H9 (cell line): ENCODE measurements around the gene ARID1A. TPM values are rescaled to one million over a fixed set of nuclear protein-coding genes. Genes with fewer than 3 reads are reported as not detected.

ENCODE experiments used
- DNase-seq: peaks from one replicate; pipeline ENCODE4 v3.0.0-alpha.2; 2017
- H2AFZ ChIP-seq: one replicate; pipeline ENCODE4 v1.6.1; 2013; ENCODE audit warnings: mild to moderate bottlenecking, low read length, control low read depth, moderate library complexity
- H2AK5ac ChIP-seq: 2 replicates; pipeline ENCODE4 v1.6.1; 2013; ENCODE audit warnings: low read length, control low read depth, mixed read lengths; ENCODE audit not compliant: insufficient read length
- H2BK120ac ChIP-seq: one replicate; pipeline ENCODE4 v1.6.1; 2013; ENCODE audit warnings: low read depth, mild to moderate bottlenecking, low read length, control low read depth, inconsistent platforms; ENCODE audit not compliant: poor library complexity, severe bottlenecking
- H2BK12ac ChIP-seq: 2 replicates; pipeline ENCODE4 v1.6.1; 2013; ENCODE audit warnings: low read length, control low read depth, mixed read lengths, low read depth; ENCODE audit not compliant: insufficient read length
- H2BK15ac ChIP-seq: 2 replicates; pipeline ENCODE4 v1.6.1; 2013; ENCODE audit warnings: low read depth, low read length, control low read depth
- H2BK20ac ChIP-seq: one replicate; pipeline ENCODE4 v1.6.1; 2013; ENCODE audit warnings: low read depth, mild to moderate bottlenecking, low read length, control low read depth, inconsistent platforms; ENCODE audit not compliant: poor library complexity, severe bottlenecking
- H2BK5ac ChIP-seq: 2 replicates; pipeline ENCODE4 v1.6.1; 2013; ENCODE audit warnings: low read length, control low read depth, mixed read lengths; ENCODE audit not compliant: insufficient read length
- H3K14ac ChIP-seq: 2 replicates; pipeline ENCODE4 v1.6.1; 2013; ENCODE audit warnings: low read length, control low read depth; ENCODE audit not compliant: insufficient read depth
- H3K18ac ChIP-seq: 2 replicates; pipeline ENCODE4 v1.6.1; 2013; ENCODE audit warnings: low read depth, mild to moderate bottlenecking, mixed read lengths, low read length, control low read depth; ENCODE audit not compliant: insufficient read length
- H3K23ac ChIP-seq: 2 replicates; pipeline ENCODE4 v1.6.1; 2013; ENCODE audit warnings: low read length, control low read depth, mixed read lengths, low read depth; ENCODE audit not compliant: insufficient read length
- H3K23me2 ChIP-seq: 2 replicates; pipeline ENCODE4 v1.6.1; 2013; ENCODE audit warnings: low read depth, mild to moderate bottlenecking, mixed read lengths, low read length, control low read depth; ENCODE audit not compliant: insufficient read length, poor library complexity, severe bottlenecking
- H3K27ac ChIP-seq: 2 replicates; pipeline ENCODE4 v1.5.1; 2013; ENCODE audit warnings: low read length, control low read depth, mixed read lengths, low read depth; ENCODE audit not compliant: insufficient read length
- H3K27me3 ChIP-seq: 2 replicates; pipeline ENCODE4 v1.6.1; 2013; ENCODE audit warnings: low read length, control low read depth, inconsistent platforms; ENCODE audit not compliant: insufficient read depth
- H3K4ac ChIP-seq: 2 replicates; pipeline ENCODE4 v1.6.1; 2013; ENCODE audit warnings: low read depth, mild to moderate bottlenecking, control low read depth, inconsistent platforms, low read length, moderate library complexity
- H3K4me1 ChIP-seq: 2 replicates; pipeline ENCODE4 v1.6.1; 2013; ENCODE audit warnings: low read length, control low read depth, inconsistent platforms; ENCODE audit not compliant: insufficient read depth
- H3K4me2 ChIP-seq: 2 replicates; pipeline ENCODE4 v1.6.1; 2013; ENCODE audit warnings: low read length, control low read depth, mixed read lengths; ENCODE audit not compliant: insufficient read length, insufficient read depth
- H3K56ac ChIP-seq: 2 replicates; pipeline ENCODE4 v1.6.1; 2013; ENCODE audit warnings: low read depth, mild to moderate bottlenecking, mixed read lengths, low read length, control low read depth; ENCODE audit not compliant: insufficient read length
- H3K79me1 ChIP-seq: 2 replicates; pipeline ENCODE4 v1.6.1; 2013; ENCODE audit warnings: low read depth, mild to moderate bottlenecking, moderate library complexity, low read length, control low read depth, inconsistent platforms; ENCODE audit not compliant: insufficient read depth, poor library complexity, severe bottlenecking
- H3K79me2 ChIP-seq: 2 replicates; pipeline ENCODE4 v1.6.1; 2013; ENCODE audit warnings: low read length, control low read depth, inconsistent platforms; ENCODE audit not compliant: insufficient read depth
- H3K9ac ChIP-seq: 2 replicates; pipeline ENCODE4 v1.6.1; 2013; ENCODE audit warnings: low read length, control low read depth, mixed read lengths; ENCODE audit not compliant: insufficient read length; ENCODE audit errors: extremely low read depth
- H3K9me3 ChIP-seq: one replicate; pipeline ENCODE4 v1.6.1; 2013; ENCODE audit warnings: low read depth, low read length, inconsistent platforms; ENCODE audit not compliant: control insufficient read depth
- H3T11ph ChIP-seq: one replicate; pipeline ENCODE4 v1.6.1; 2013; ENCODE audit warnings: mild to moderate bottlenecking, low read length, control low read depth, inconsistent platforms
- H4K20me1 ChIP-seq: one replicate; pipeline ENCODE4 v1.6.1; 2013; ENCODE audit not compliant: control insufficient read depth, insufficient read length, insufficient read depth
- H4K5ac ChIP-seq: 2 replicates; pipeline ENCODE4 v1.6.1; 2013; ENCODE audit warnings: low read depth, mild to moderate bottlenecking, mixed read lengths, low read length, control low read depth; ENCODE audit not compliant: insufficient read length
- H4K8ac ChIP-seq: replicated peaks from 2 replicates; pipeline ENCODE4 v1.6.1; 2013; ENCODE audit warnings: low read length, control low read depth, mixed read lengths, low read depth; ENCODE audit not compliant: insufficient read length
- H4K91ac ChIP-seq: 2 replicates; pipeline ENCODE4 v1.6.1; 2013; ENCODE audit warnings: low read depth, mild to moderate bottlenecking, moderate library complexity, mixed read lengths, low read length, control low read depth; ENCODE audit not compliant: insufficient read length
- H3K27ac Mint-ChIP-seq, 3 experiments: 2 replicates in 2 of 3; 3 replicates in 1 of 3; pipeline ENCODE4 v1.8.0; 2020 to 2021; ENCODE audit warnings: mixed read lengths in 3 of 3, mild to moderate bottlenecking in 1 of 3, moderate library complexity in 1 of 3
- H3K27me3 Mint-ChIP-seq: 2 replicates; pipeline ENCODE4 v1.8.0; 2021; ENCODE audit warnings: low read depth, mild to moderate bottlenecking, moderate library complexity, mixed read lengths
- H3K36me3 Mint-ChIP-seq, 3 experiments: 2 replicates in 2 of 3; 3 replicates in 1 of 3; pipeline ENCODE4 v1.8.0; 2020 to 2021; ENCODE audit warnings: low read depth in 3 of 3, mixed read lengths in 3 of 3; ENCODE audit not compliant: insufficient read depth in 1 of 3
- H3K4me1 Mint-ChIP-seq, 2 experiments: 2 replicates each; pipeline ENCODE4 v1.8.0; 2020; ENCODE audit warnings: mixed read lengths in 2 of 2
- H3K4me3 Mint-ChIP-seq, 2 experiments: 2 replicates in 1 of 2; 3 replicates in 1 of 2; pipeline ENCODE4 v1.8.0; 2020 to 2021; ENCODE audit warnings: mild to moderate bottlenecking in 2 of 2, mixed read lengths in 2 of 2, moderate library complexity in 1 of 2
- H3K9me3 Mint-ChIP-seq, 2 experiments: 2 replicates in 1 of 2; 3 replicates in 1 of 2; pipeline ENCODE4 v1.8.0; 2020; ENCODE audit warnings: mild to moderate bottlenecking in 2 of 2, mixed read lengths in 2 of 2, moderate library complexity in 1 of 2
- CTCF ChIP-seq: fragments of 200-600 bp; sonication (generic); conservative IDR thresholded peaks from 3 replicates; pipeline ENCODE4 v1.8.0; 2021; ENCODE audit warnings: antibody characterized with exemption, mild to moderate bottlenecking
- WGBS: extraction: QIAGEN DNeasy Blood & Tissue Kit; methylation state at CpG from one replicate; pipeline ENCODE4 v1.1.7; 2013; ENCODE audit warnings: missing lambda C conversion rate, low lambda C conversion rate, mixed read lengths; ENCODE audit not compliant: insufficient read length; ENCODE audit errors: extremely low coverage; 5-methylcytosine and 5-hydroxymethylcytosine counted together
- total RNA-seq: library from RNA; stranded (reverse); gene quantifications from 2 replicates; pipeline ENCODE4 v1.2.1, GENCODE V29; 2021

ARID1A gene
- total RNA-seq, 1 experiment from 2014 or later = 147 TPM

DNA sequence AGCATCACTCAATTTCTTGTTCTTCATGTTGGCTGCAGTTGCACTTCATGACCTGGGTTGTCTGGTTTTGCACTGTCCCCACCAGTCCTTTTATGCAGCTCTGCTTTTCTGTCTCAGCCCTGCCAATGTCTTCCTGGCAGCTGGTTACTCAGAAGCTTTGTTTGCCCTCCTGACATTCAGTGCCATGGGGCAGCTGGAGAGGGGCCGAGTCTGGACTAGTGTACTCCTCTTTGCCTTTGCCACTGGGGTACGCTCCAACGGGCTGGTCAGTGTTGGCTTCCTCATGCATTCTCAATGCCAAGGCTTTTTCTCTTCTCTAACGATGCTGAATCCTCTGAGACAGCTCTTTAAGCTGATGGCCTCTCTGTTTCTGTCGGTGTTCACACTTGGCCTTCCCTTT, 98.6 kb downstream of the ARID1A start:
- no peak overlapping the region for H3K4ac ChIP-seq
- H2BK5ac ChIP-seq = no peak overlapping the region
- H2AK5ac ChIP-seq = no peak overlapping the region
- no peaks in the 10 kb centered on the region for H3K23me2 ChIP-seq
- H3T11ph ChIP-seq = no peak overlapping the region
- no peaks in the 10 kb centered on the region for H3K79me2 ChIP-seq
- no peak overlapping the region for H3K4me2 ChIP-seq
- Mint-ChIP-seq H3K27me3 (no peaks in the 10 kb centered on the region), H3K27ac (no peak overlapping the region), H3K36me3 (peaks cover 9 to 22% (median 19%) of the 10 kb centered on the region in 3 experiments), H3K9me3 (no peaks in the 10 kb centered on the region), H3K4me3 (no peak overlapping the region), H3K4me1 (peaks cover 5 to 7% of the 10 kb centered on the region in 2 experiments)
- no peak for TF ChIP-seq CTCF
- no peak overlapping the region for H2BK12ac ChIP-seq
- WGBS = no CpG with 5 or more reads among the region's 5 CpGs
- no peaks in the 10 kb centered on the region for H3K79me1 ChIP-seq
- H4K20me1 ChIP-seq = no peaks in the 10 kb centered on the region
- H4K91ac ChIP-seq = no peak overlapping the region
- H3K23ac ChIP-seq = no peak overlapping the region
- no peak overlapping the region for H3K14ac ChIP-seq
- no peak overlapping the region for H2BK15ac ChIP-seq
- H4K5ac ChIP-seq = no peak overlapping the region
- no peak overlapping the region for H3K9ac ChIP-seq
- no peak overlapping the region for H3K18ac ChIP-seq
- DNase-seq = no peak
- H2BK120ac ChIP-seq = no peak overlapping the region
- H3K4me1 ChIP-seq = no peaks in the 10 kb centered on the region
- no peak overlapping the region for H2AFZ ChIP-seq
- no peak overlapping the region for H2BK20ac ChIP-seq
- no peak overlapping the region for H4K8ac ChIP-seq
- no peak overlapping the region for H3K27ac ChIP-seq
- H3K9me3 ChIP-seq = no peaks in the 10 kb centered on the region
- H3K27me3 ChIP-seq = no peaks in the 10 kb centered on the region
- H3K56ac ChIP-seq = no peak overlapping the region
